Subcutaneous adipose tissue (tissue), 4 donors: ENCODE data around the gene NHS. TPM values are rescaled to one million over a fixed set of nuclear protein-coding genes. Genes with fewer than 3 reads are reported as not detected.

Source experiments
- CTCF ChIP-seq: fragments of 450-650 bp; IDR thresholded peaks from one replicate; pipeline ENCODE4 v1.5.1; 2016; ENCODE audit warnings: low read depth, mild to moderate bottlenecking, control low read depth, antibody characterized with exemption, moderate library complexity
- total RNA-seq, 4 donors: library from RNA; depleted of rRNA; stranded (reverse); fragments of >200 nt; gene quantifications; one replicate each; pipeline ENCODE4 v1.1.0, GENCODE V29; 2016

Gene NHS
- total RNA-seq, 4 donors from 2014 or later: 5.8 to 17.4 (median 9.5) TPM

GRCh38 chrX:17656556-17656955, 281.6 kb downstream of the NHS start:
- no peak for TF ChIP-seq CTCF

- TF ChIP-seq CTCF: no peak
Observed at GRCh38 chrX:17662391-17662790, 287.4 kb downstream of the NHS start.

- TF ChIP-seq CTCF: no peak
Observed at GRCh38 chrX:17668929-17669328, 293.9 kb downstream of the NHS start.

GRCh38 chrX:17669458-17669857, 294.5 kb downstream of the NHS start:
- no peak for TF ChIP-seq CTCF

GRCh38 chrX:17669891-17670290, 294.9 kb downstream of the NHS start:
- no peak for TF ChIP-seq CTCF

DNA sequence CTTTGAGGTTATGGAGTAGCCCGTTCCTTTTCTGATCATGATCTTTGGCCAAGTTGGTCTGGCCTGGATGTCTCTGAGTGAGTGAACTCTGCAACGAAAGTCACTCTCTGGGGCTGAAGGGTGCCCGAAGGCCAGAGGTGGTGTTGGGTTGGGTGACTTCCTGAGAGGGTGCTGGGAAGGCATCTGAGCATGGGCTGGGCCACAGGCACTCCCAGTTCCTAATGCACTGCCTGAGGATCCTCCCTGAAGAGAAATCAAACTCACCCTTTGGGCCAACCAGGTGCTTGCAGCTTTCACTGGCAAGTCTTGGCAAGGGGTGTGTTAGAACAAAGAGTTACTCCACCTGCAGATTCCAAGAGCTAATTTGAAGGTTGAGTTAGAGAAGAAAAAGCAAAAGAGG, 295.9 kb downstream of the NHS start:
- no peak for TF ChIP-seq CTCF

- TF ChIP-seq CTCF: no peak
Observed at GRCh38 chrX:17674601-17675000, 299.6 kb downstream of the NHS start.
